HUES48 (cell line): ENCODE measurements around the gene TTC28.
"Not testable (repeated sequence)": the region's sequence is repeated elsewhere in the genome, so short reads cannot be mapped to it uniquely, and the experiment has no call there.

Source experiments
- H3K27ac ChIP-seq: one replicate; pipeline ENCODE4 v1.7.0; 2013; ENCODE audit warnings: low read depth, low read length, inconsistent platforms
- H3K27me3 ChIP-seq: 2 replicates; pipeline ENCODE4 v1.6.1; 2013; ENCODE audit warnings: mild to moderate bottlenecking, low read length; ENCODE audit not compliant: control insufficient read depth, insufficient read depth
- H3K36me3 ChIP-seq: 2 replicates; pipeline ENCODE4 v1.6.1; 2013; ENCODE audit warnings: low read length; ENCODE audit not compliant: control insufficient read depth, insufficient read depth
- H3K4me1 ChIP-seq: 2 replicates; pipeline ENCODE4 v1.6.1; 2013; ENCODE audit warnings: mild to moderate bottlenecking, low read length; ENCODE audit not compliant: control insufficient read depth, insufficient read depth
- H3K4me3 ChIP-seq: 2 replicates; pipeline ENCODE4 v1.5.1; 2013; ENCODE audit warnings: mild to moderate bottlenecking, low read depth, low read length
- H3K9ac ChIP-seq: 2 replicates; pipeline ENCODE4 v1.6.1; 2013; ENCODE audit warnings: mild to moderate bottlenecking, low read depth, low read length, moderate library complexity
- H3K9me3 ChIP-seq: 2 replicates; pipeline ENCODE4 v1.6.1; 2013; ENCODE audit warnings: low read length; ENCODE audit not compliant: control insufficient read depth, insufficient read depth

Gene TTC28

GRCh38 chr22:28204382-28204781, 475.3 kb downstream of the TTC28 start:
- Histone ChIP-seq H3K4me1 (no peaks in the 10 kb centered on the region; the same call in 1 of the 2 replicates), H3K9ac (no peak overlapping the region), H3K27ac (no peak overlapping the region), H3K36me3 (no peaks in the 10 kb centered on the region), H3K27me3 (peaks cover 20% of the 10 kb centered on the region), H3K9me3 (no peaks in the 10 kb centered on the region), H3K4me3 (no peak overlapping the region)

- Histone ChIP-seq H3K27me3 (peaks cover 9% of the 10 kb centered on the region), H3K36me3 (no peaks in the 10 kb centered on the region), H3K9me3 (no peaks in the 10 kb centered on the region), H3K4me3 (no peak overlapping the region), H3K9ac (no peak overlapping the region), H3K27ac (no peak overlapping the region), H3K4me1 (no peaks in the 10 kb centered on the region)
Measured at GRCh38 chr22:28203286-28203685, 476.4 kb downstream of the TTC28 start.

- Histone ChIP-seq H3K27ac (no peak overlapping the region), H3K4me3 (no peak overlapping the region), H3K27me3 (no peaks in the 10 kb centered on the region), H3K9me3 (no peaks in the 10 kb centered on the region), H3K4me1 (no peaks in the 10 kb centered on the region), H3K36me3 (no peaks in the 10 kb centered on the region), H3K9ac (no peak overlapping the region; the same call in 1 of the 2 replicates)
Measured at GRCh38 chr22:28198692-28199091, 480.9 kb downstream of the TTC28 start.

- H3K9ac ChIP-seq, H3K4me3 ChIP-seq, H3K27me3 ChIP-seq, H3K27ac ChIP-seq, H3K36me3 ChIP-seq, H3K9me3 ChIP-seq: not testable (repeated sequence)
- peaks cover 16% of the 10 kb centered on the region for H3K4me1 ChIP-seq
Measured at GRCh38 chr22:28191571-28191970, 488.1 kb downstream of the TTC28 start.

- Histone ChIP-seq H3K27ac (peak overlapping the region; percentile 39), H3K9ac (no peak overlapping the region), H3K4me3 (no peak overlapping the region), H3K4me1 (peaks cover 16% of the 10 kb centered on the region), H3K9me3 (no peaks in the 10 kb centered on the region; the same call in 1 of the 2 replicates), H3K27me3 (no peaks in the 10 kb centered on the region), H3K36me3 (no peaks in the 10 kb centered on the region)
Measured at GRCh38 chr22:28188178-28188879, 491.3 kb downstream of the TTC28 start.

- no peaks in the 10 kb centered on the region for H3K27me3 ChIP-seq
- H3K9me3 ChIP-seq, result no peaks in the 10 kb centered on the region; the same call in 1 of the 2 replicates
- no peak overlapping the region for H3K9ac ChIP-seq
- no peaks in the 10 kb centered on the region for H3K36me3 ChIP-seq
- peaks cover 16% of the 10 kb centered on the region for H3K4me1 ChIP-seq
- H3K4me3 ChIP-seq, result no peak overlapping the region
- no peak overlapping the region for H3K27ac ChIP-seq
Measured at GRCh38 chr22:28187612-28188011, 492.0 kb downstream of the TTC28 start.

GRCh38 chr22:28186641-28187040, 493.0 kb downstream of the TTC28 start:
- H3K36me3 ChIP-seq, result no peaks in the 10 kb centered on the region
- H3K4me3 ChIP-seq, result no peak overlapping the region
- H3K27ac ChIP-seq, result no peak overlapping the region
- H3K4me1 ChIP-seq, result peaks cover 16% of the 10 kb centered on the region
- no peak overlapping the region for H3K9ac ChIP-seq
- no peaks in the 10 kb centered on the region for H3K27me3 ChIP-seq
- H3K9me3 ChIP-seq, result no peaks in the 10 kb centered on the region; the same call in 1 of the 2 replicates

- Histone ChIP-seq H3K36me3 (no peaks in the 10 kb centered on the region), H3K9me3 (no peaks in the 10 kb centered on the region), H3K4me3 (no peak overlapping the region), H3K4me1 (peaks cover 16% of the 10 kb centered on the region), H3K9ac (no peak overlapping the region), H3K27me3 (no peaks in the 10 kb centered on the region), H3K27ac (no peak overlapping the region)
Measured at GRCh38 chr22:28185130-28185529, 494.5 kb downstream of the TTC28 start.

GRCh38 chr22:28183078-28183860, 496.4 kb downstream of the TTC28 start:
- Histone ChIP-seq H3K27me3 (no peaks in the 10 kb centered on the region), H3K9ac (no peak overlapping the region), H3K27ac (no peak overlapping the region), H3K4me1 (peaks cover 11% of the 10 kb centered on the region), H3K9me3 (no peaks in the 10 kb centered on the region), H3K36me3 (no peaks in the 10 kb centered on the region), H3K4me3 (no peak overlapping the region)

GRCh38 chr22:28180804-28181731, 498.6 kb downstream of the TTC28 start:
- Histone ChIP-seq H3K9ac (no peak overlapping the region), H3K36me3 (no peaks in the 10 kb centered on the region), H3K9me3 (no peaks in the 10 kb centered on the region), H3K4me1 (no peaks in the 10 kb centered on the region), H3K4me3 (no peak overlapping the region), H3K27me3 (no peaks in the 10 kb centered on the region), H3K27ac (no peak overlapping the region)
